NOMO-1 treated with dmso at 0.1 percent for 144 hours (cell line): Measurements from ENCODE around the gene AP5Z1.

Source experiments
- DNase-seq: peaks from one replicate; lab custom pipeline; 2025; ENCODE audit not compliant: unreplicated experiment; lab: John Stamatoyannopoulos, UW

AP5Z1 gene

DNA sequence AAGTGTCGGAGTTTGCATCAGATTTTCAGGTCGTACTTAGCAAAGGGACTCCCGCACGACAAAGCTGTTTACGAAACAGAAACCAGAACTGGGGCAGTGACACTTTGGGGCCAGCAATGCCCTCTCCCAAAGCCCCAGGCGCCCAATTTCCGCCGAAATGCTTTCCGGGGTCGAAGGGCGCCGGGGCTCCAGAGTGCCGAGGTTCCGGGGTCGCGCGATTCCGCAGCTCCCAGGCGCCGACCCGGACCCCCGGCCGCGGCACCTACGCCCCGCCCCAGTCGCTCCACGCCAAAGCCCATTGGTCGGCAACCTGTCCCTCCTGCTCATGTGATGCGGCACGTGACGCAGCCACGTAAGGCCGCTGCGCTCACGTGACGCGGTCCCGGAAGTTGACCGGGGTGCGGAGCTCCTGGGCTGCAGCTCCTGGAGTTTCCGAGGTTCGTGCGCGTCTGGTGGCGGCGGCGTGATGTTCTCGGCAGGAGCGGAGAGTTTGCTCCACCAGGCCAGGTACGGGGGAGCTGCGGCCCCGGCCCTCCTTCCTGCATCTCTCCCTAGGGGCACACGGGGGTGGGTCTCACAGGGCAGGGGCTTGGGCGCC lies at the start of gene AP5Z1:
Gene AP5Z1 (plus strand): TSS at position 374 of the 598 bp plus-strand sequence. CDS start 93 bp downstream, at position 467.
- DNase-seq, result peak; percentile 92

- DNase-seq, result no peak
Observed at GRCh38 chr7:4725850-4726450, 49.5 kb upstream of the AP5Z1 start.

DNA sequence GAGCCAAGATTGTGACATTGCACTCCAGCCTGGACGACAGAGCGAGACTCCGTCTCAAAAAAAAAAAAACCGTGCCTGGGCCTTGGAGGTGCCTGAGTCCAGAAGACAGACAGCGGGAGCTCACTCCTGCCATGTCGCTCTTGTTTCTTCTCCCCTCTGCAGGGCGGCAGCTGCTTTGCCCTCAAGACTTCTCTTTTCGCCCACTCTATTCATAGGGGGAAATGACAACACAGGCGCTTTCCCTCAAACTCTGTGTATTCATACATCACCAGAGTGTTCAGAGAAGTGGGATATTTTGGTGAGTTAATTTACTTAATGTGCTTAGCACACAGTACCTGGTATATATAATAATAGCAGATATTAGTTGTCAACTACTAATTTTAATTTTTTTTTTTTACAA lies 48.9 kb upstream of the AP5Z1 start:
- no peak for DNase-seq

DNA sequence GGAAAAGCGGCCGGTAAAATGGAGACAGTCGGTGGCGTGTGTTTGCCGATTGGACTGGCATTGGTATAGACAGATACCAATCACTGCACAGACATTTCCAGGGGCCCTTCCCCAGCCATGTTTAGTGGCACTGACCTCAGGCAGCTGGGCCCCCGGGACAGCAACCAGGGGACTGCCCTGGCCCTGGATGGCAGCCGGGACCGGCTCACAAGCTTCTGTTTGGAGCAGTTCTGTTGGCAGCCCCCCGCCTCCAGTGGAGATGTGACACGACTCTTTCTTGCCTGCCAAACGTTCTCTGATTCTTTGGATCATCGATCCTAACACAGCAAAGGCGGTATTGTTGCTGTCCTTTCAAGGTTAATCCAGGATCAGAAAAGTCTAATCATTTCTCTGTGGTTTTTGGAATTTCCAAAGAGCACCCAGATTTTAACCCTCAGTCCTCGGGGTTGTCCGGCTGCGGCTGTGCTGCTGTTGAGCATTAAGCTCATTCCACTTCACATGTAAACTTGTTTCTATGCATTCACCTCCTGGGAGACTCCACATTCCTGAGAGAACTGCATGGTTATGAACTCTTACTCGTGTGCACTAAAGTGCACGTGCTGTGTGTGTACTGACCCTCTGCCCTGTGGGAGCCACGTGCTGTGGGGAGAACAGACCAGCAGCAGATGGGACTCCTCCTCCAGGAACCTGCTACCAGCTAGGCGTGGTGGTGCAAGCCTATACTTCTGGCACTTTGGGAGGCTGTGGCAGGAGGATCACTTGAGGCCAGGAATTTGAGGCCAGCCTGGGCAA lies 47.3 kb upstream of the AP5Z1 start:
- DNase-seq, result no peak

GRCh38 chr7:4729266-4729665 lies 46.2 kb upstream of the AP5Z1 start:
- no peak for DNase-seq

- DNase-seq, result no peak
Observed at GRCh38 chr7:4730276-4730675, 45.1 kb upstream of the AP5Z1 start.

DNA sequence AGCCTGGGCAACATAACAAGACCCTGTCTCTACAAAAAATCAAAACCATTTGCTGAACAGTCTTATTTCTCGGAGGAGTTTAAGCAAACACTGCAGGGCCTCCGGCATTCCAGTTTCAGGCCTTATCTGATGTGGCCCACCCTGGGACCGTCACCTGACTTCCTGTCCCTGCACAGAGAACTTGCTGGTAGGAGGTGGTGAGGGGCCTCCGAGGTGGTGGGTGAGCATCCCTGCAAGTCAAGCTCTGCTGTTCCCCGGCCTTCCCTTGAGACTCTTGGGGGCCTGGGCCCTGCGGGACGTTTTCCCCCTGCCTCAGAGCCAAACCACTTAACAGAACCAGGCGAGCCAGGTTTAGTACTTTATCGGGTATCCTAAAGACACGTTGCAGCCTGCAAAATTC lies 44.5 kb upstream of the AP5Z1 start:
- no peak for DNase-seq

DNA sequence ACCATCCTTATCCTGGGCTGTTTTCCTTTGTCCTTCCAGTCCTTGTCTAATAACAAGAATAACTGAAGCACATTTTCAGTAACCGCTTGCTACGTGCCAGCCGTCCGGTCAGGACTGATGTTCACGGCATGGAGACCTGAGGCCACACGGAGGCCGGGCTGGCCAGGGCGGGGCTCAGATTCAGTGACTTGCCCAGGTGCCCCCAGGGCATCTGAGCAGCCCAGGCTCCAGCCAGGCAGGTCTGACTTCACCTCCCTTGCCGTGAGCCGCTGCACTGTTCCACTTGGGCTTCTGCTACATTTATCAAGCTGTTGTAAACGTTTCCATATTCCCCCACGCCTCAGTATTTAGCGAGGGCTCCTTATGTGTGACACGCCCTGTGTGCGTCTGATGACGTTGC lies 43.6 kb upstream of the AP5Z1 start:
- no peak for DNase-seq

GRCh38 chr7:4733936-4734528 lies 41.4 kb upstream of the AP5Z1 start:
- no peak for DNase-seq

- no peak for DNase-seq
Observed at GRCh38 chr7:4734587-4735345, 40.7 kb upstream of the AP5Z1 start.

GRCh38 chr7:4737300-4737699 lies 38.1 kb upstream of the AP5Z1 start:
- no peak for DNase-seq

GRCh38 chr7:4738711-4739527 lies 36.5 kb upstream of the AP5Z1 start:
- DNase-seq, result no peak

DNA sequence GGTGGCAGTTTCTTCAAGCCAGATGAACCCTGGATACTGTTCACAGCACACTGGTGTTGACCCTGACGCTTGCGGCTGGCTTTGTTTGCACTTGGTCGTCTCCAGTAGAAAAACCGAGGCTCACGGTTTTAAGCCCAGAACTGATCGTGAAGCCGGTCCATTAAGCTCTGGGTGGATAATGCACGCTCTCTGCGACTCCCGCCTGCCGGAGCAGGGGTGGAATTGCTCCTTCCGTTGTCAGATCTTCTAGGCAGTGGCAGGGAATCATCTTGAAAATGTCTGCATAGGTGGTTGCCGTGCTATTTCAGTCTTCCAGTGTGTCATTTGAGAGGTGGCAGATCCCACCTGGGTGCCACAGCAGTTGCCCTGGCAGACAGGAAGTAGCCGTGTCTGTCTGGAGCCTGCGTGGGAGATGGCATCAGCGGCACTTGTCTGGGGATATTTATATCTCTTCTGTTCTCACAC lies 35.9 kb upstream of the AP5Z1 start:
- DNase-seq, result no peak

DNA sequence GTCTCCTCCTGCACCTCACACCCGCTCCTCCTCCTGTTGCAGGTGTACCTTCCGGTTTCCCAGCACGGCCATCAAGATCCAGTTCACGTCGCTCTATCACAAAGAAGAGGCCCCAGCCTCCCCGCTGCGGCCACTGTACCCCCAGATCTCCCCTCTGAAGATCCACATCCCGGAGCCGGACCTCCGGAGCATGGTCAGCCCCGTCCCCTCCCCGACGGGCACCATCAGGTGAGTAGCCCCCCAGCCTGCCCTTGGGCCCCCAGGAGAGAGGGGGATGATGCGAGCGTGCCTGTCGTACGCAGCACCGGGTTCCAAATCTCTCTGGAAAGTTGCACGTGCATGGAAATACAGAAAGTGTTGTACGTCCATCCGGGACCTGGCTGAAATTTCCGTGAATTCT lies 34.6 kb upstream of the AP5Z1 start:
- no peak for DNase-seq

DNA sequence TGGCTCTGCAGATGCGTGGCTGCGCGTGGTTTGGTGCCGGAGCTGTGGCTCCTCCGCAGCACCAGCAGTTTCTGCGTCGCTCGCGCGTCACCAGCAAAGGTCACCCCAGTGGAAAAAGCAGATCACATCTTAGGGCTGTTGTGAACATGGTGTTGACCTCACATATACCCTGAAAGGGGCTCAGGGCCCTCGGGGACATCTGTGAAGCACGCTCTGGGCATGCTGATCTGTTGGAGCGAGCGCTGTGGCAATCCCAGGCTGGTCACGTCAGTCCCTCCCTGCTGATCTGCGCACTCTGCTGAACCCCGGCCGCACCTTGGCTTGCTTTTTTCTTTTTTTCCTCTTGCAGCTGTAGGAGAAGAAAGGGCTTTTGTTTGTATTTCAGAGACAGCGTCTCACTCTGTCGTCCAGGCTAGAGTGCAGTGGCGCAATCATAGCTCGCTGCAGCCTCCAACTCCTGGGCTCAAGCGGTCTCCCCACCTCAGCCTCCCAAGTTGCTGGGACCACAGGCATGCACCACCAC lies 33.3 kb upstream of the AP5Z1 start:
- DNase-seq, result no peak

DNA sequence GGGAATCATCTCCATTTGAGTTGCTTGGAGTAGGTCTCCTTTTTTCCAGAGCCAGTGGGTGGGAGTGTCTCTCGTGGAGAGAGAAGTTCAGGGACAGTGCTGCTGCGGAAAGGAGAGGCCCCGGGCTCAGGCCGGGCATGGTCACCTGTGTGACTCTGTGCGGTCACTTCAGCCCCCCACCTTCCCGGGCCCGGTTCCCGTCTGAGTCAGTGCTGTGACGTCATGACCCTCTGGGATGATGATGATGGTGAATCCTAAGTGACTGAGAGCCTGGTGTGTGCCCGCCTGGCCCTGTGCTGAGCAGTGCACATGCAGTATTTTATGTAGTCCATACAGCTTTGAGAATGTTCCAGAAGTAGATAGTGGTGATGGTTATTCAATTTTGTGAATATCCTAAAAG lies 32.6 kb upstream of the AP5Z1 start:
- DNase-seq, result no peak

GRCh38 chr7:4744391-4745264 lies 30.8 kb upstream of the AP5Z1 start:
- peak; percentile 49 for DNase-seq

- peak; percentile 36 for DNase-seq
Observed at GRCh38 chr7:4745265-4745919, 30.0 kb upstream of the AP5Z1 start.
